HG03439 (cell line): Measurements from ENCODE around the gene MOK.
"Not testable (repeated sequence)": the region's sequence is repeated elsewhere in the genome, so short reads cannot be mapped to it uniquely, and the experiment has no call there.

Source experiments
- ATAC-seq: cut with Tn5 transposase; IDR thresholded peaks from one replicate; pipeline ENCODE4 v1.9.1; 2021; ENCODE audit warnings: mild to moderate bottlenecking, moderate library complexity; ENCODE audit not compliant: unreplicated experiment

The MOK gene

GRCh38 chr14:102249981-102250380, 55.0 kb downstream of the MOK start:
- no peak for ATAC-seq

DNA sequence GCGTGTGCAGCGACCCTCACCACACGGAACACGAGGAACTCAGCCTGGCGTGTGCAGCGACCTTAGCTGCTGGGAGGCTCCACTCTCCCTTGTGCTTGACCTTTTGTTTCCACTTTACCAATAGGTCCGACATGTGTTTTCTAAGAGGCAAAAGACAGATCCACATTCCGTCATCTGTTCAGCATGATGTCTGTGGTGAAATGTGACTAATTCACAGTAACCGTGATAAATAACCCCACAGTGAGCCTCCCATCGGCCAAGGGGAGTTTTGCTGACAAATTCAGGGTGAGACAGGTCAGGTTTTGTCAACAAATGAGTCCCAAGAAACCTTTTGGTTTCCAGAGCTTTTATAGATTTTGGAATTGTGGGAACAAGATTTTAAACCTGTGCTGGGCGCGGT, 55.9 kb downstream of the MOK start:
- ATAC-seq = no peak

DNA sequence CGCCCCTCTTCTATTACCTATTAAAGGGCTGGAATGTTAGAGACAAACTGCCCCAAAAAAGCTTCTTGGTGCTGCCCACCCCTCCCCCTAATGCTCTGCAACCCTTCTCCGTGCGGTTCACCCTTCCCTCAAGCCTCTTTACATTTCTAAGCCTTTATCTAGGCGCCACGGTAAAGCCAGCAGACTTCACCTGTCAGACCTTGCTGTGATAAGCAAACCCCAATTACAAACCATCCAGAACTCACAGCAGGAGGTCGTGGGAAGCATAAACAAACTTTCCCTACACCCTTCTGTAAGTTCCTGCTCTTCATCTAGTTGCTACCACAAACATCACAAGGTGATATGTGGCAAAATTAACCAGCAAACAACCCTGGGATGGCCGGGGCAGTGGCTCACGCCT, 56.8 kb downstream of the MOK start:
- no peak for ATAC-seq

GRCh38 chr14:102246071-102246470, 58.9 kb downstream of the MOK start:
- no peak for ATAC-seq

- ATAC-seq = not testable (repeated sequence)
Observed at GRCh38 chr14:102243795-102244194, 61.2 kb downstream of the MOK start.

DNA sequence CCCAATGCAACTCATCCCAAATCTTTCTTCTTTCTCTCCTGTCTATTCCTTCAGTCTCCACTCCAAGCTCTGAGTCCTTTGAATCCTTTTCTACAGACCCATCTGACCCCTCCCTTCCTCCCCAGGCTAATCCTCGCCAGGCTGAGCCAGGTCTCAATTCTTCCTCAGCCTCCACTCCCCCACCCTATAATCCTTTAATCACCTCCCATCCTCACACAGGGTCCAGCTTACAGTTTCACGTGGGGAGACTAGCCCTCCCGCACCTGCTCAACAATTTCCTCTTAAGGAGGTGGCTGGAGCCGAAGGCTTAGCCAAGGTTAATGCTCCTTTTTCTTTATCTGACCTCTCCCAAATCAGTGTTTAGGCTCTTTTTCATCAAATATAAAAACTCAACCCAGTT, 63.8 kb downstream of the MOK start:
- ATAC-seq = no peak

- not testable (repeated sequence) for ATAC-seq
Observed at GRCh38 chr14:102240481-102240880, 64.5 kb downstream of the MOK start.

GRCh38 chr14:102239231-102239630, 65.7 kb downstream of the MOK start:
- ATAC-seq = no peak

GRCh38 chr14:102238766-102239165, 66.2 kb downstream of the MOK start:
- no peak for ATAC-seq

- no peak for ATAC-seq
Observed at GRCh38 chr14:102238131-102238530, 66.8 kb downstream of the MOK start.

- no peak for ATAC-seq
Observed at GRCh38 chr14:102236026-102236425, 68.9 kb downstream of the MOK start.

DNA sequence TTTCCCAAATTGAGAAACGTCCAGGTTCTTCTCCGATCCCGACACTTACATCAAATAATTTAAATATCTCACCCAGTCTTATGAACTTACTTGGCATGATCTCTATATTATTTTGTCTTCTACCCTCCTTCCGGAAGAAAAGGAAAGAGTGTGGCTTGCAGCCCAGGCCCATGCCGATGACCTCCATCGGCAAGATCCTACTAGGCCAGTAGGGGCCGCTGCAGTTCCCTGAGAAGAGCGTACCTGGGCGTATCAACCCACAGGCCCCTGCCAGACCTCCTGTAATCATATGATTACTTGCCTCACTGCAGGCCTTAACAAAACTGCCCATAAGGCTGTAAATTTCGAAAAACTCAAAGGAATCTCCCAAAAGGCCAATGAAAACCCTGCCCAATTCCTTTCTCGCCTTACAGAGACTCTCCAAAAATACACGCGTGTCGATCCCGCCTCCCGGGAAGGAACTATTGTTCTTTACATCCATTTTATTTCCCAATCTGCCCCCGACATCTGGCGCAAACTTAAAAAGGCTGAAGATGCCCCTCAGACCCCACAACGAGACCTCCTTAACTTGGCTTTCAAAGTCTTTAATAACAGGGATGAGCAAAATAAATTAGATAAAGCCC, 69.6 kb downstream of the MOK start:
- no peak for ATAC-seq

GRCh38 chr14:102234331-102235264, 70.4 kb downstream of the MOK start:
- ATAC-seq = no peak

GRCh38 chr14:102233081-102233480, 71.9 kb downstream of the MOK start:
- no peak for ATAC-seq

DNA sequence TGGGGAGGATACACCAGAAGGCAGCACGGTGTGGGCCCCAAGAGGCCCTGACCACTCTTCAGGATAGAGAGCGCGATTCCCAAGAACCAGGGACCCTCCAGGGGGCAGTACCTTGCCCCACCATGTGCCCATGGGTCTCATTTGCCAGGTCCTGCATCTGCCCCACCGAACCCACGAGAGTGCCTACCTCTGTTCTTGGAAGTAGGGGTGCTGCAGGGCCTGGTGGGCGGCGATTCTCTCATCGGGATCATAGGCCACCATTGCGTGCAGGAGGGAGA, 72.7 kb downstream of the MOK start:
- no peak for ATAC-seq

DNA sequence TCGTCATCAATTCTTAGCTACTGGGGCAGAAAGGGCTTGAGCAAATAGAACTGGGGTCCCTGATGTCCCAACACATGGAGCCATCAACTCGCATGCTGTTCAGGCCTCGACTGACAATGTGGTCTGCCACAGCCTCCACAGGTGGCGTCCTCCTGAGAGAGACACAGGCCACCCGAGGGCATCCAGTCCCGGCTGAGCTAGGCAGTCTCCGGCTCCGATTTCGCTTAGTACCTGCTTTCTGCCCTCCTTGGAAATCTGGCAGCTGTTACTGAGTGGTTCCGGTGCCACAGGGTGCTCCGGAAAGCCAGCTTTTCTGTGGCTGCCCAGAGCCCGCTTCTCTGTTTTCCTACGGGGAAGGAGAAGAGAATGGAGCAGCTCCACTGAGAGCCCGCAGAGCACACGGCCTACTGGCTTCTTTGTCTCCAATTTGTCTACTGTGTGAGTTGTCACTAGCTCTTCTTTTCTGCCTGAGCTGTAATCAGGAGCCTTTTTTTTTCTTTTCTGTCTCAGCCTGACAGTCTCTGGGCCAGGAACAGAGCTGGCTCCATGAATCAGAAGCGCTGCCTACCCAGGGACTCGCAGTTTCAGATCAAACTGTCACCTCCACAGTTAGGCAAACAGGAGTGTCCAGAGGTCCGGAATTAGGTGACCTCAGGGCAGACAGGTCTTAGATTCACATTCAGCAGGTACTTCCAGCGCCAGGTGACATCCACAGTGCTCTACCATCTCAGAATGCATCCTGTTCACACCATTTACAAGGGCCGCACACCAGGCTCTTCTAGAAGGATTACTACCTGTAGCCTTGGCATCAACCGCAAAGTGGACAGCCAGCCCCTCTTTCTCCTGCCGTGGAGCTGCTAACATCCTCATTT, 73.3 kb downstream of the MOK start:
- ATAC-seq = no peak

DNA sequence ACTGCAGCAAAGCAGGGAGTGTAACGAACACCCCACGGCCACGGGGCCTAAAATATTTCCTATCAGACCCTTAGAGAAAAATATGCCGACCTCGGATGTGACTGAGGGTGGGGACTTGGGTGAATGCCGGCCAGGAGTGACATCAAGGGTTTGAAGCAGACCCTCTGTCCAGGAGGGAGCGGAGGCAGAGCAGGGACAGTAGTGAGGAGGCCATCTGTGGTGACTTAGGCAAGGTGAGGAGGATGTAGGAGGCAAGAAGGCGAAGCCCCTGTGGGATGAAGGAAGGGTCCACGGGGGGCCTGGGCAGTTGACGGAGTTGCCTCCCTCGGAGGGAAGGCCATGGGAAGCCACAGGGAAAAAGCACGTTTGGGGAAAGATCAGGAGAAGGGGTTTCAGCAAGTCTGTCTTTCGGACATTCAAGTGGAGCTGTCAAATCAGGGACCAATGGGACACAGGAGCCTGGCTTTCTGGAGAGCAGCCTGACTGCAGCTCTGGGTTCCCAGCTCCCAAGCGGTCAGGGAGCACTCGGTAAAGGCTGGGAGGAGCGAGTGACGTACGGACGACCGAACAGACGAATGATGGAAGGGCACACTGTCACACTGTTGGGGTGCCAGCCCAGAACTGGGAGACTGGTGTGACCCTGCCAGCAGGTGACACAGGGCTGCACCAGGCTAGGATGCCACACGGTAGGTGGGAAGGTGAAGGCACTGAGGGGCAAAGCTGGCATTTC, 74.3 kb downstream of the MOK start:
- no peak for ATAC-seq

- no peak for ATAC-seq
Observed at GRCh38 chr14:102229739-102230092, 75.2 kb downstream of the MOK start.

DNA sequence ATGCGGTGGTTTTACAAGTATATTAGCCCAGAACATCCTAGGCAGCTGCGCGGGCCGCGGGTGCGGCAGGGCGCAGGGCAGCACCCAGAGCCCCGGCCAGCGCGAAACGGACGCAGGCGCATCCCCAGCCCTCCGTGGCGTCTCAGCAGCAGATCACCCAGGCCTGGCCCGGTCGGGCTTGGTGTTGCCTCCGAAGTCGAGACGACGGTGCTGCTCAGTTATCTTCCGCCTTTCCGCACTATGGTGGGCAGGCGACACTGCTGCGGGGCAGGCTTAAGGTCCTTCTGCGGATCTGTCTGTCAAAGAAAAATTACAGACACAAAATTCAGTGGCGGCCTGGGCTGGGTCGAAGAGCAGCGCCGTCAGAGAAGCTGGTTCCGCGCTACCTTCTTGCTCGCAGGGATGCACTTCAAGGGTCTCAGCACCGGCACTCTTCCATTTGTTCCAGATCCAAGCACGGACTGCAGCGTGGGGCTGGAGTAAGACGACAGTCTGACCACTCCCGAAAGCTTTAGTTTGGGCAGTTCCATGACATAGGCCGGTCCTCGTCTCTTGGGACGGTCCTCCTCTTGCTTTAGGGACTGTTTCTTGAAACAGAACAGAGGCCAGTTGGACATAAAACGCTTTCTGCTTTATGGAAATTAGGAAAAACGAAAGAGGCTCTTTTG, 75.8 kb downstream of the MOK start:
- no peak for ATAC-seq

DNA sequence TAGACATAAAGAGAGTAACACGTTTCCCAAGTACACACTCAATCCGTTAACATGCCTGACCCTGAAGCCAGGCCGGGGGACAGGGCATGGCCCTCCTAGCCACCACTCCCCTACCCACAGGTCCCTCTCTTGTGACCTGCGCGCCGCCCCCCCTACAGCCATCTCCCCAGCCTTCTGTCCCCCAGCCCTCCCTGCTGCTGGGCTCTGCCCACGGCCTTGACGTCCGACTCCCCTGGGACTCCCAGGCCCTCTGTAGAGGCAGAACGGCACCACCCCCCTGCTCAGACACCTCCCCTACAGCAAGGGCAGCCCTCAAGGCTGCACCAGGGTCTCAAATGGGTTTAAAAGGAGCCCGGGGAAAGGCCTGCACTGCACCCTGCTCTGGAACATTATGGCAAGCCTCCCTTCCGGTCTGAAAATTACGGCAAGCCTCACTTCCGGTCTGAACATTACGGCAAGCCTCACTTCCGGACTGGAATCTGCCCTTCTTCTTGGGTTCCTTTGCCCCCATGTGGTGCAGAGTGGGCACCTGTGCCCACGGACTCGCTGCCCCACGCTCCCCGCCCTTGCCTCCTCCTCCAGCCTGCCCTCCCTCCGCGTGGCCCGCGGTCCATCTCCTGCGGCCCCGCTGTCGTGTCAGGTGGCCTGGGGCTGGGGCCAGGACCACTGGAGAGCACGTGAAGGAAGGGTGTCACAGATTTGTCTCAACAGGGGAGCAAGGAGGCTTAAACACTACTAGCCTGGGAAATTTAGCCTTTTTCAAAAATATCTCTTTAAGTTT, 77.6 kb downstream of the MOK start:
- ATAC-seq = no peak
